ENCODE results near the gene PPT2. TPM values are rescaled to one million over a fixed set of nuclear protein-coding genes. Genes with fewer than 3 reads are reported as not detected.
"Not testable (repeated sequence)": the region's sequence is repeated elsewhere in the genome, so short reads cannot be mapped to it uniquely, and the experiment has no call there.

Gene PPT2
- polyA plus RNA-seq, 5 donors, result 24.9 to 37.8 (median 26.7) TPM

GRCh38 chr6:32203426-32204267, 49.7 kb downstream of the PPT2 start:
- no peak for DNase-seq

GRCh38 chr6:32204268-32204715, 50.4 kb downstream of the PPT2 start:
- DNase-seq, result no peak

GRCh38 chr6:32208996-32209395, 55.1 kb downstream of the PPT2 start:
- no peak for DNase-seq

GRCh38 chr6:32210191-32210601, 56.3 kb downstream of the PPT2 start:
- DNase-seq, result no peak

GRCh38 chr6:32211432-32211831, 57.5 kb downstream of the PPT2 start:
- DNase-seq, result not testable (repeated sequence)

GRCh38 chr6:32212076-32212760, 58.3 kb downstream of the PPT2 start:
- no peak for DNase-seq

Other genes starting within 250 kb of the PPT2 start
- 1 to 10 TPM; 3.6 to 7.4 (median 6.0) TPM for gene C2, start 226.4 kb upstream of the PPT2 start, polyA plus RNA-seq (ENCODE audit: insufficient read depth in 1 of 5, insufficient read length in 5 of 5, low replicate concordance in 1 of 5)
- gene CFB, start 208.0 kb upstream of the PPT2 start, polyA plus RNA-seq (ENCODE audit: insufficient read depth in 1 of 5, insufficient read length in 5 of 5, low replicate concordance in 1 of 5), result 1 to 10 TPM; 2.1 to 8.6 (median 4.3) TPM
- gene NELFE, start 195.2 kb upstream of the PPT2 start, polyA plus RNA-seq (ENCODE audit: insufficient read depth in 1 of 5, insufficient read length in 5 of 5, low replicate concordance in 1 of 5), result 10 to 100 TPM; 76.5 to 93.4 (median 81.9) TPM
- 10 to 100 TPM; 32.1 to 43.2 (median 41.7) TPM for gene SKIC2, start 195.0 kb upstream of the PPT2 start, polyA plus RNA-seq (ENCODE audit: insufficient read depth in 1 of 5, insufficient read length in 5 of 5, low replicate concordance in 1 of 5)
- gene DXO, start 182.0 kb upstream of the PPT2 start, polyA plus RNA-seq (ENCODE audit: insufficient read depth in 1 of 5, insufficient read length in 5 of 5, low replicate concordance in 1 of 5), result 10 to 100 TPM; 22.7 to 31.8 (median 27.5) TPM
- 10 to 100 TPM in 1 of 5 donors, 1 to 10 TPM in 4; 4.6 to 17.8 (median 7.6) TPM for gene C4A, start 172.1 kb upstream of the PPT2 start, polyA plus RNA-seq (ENCODE audit: insufficient read depth in 1 of 5, insufficient read length in 5 of 5, low replicate concordance in 1 of 5)
- gene C4B, start 139.3 kb upstream of the PPT2 start, polyA plus RNA-seq (ENCODE audit: insufficient read depth in 1 of 5, insufficient read length in 5 of 5, low replicate concordance in 1 of 5), result 10 to 100 TPM in 2 of 5 donors, 1 to 10 TPM in 3; 6.0 to 20.5 (median 8.7) TPM
- 1 to 10 TPM in 1 of 5 donors, under 1 TPM in 4; 0.26 to 1.2 (median 0.87) TPM for gene CYP21A2, start 115.7 kb upstream of the PPT2 start, polyA plus RNA-seq (ENCODE audit: insufficient read depth in 1 of 5, insufficient read length in 5 of 5, low replicate concordance in 1 of 5)
- gene TNXB, start 44.8 kb upstream of the PPT2 start, polyA plus RNA-seq (ENCODE audit: insufficient read depth in 1 of 5, insufficient read length in 5 of 5, low replicate concordance in 1 of 5), result 10 to 100 TPM in 4 of 5 donors, 1 to 10 TPM in 1; 9.0 to 24.8 (median 11.6) TPM
- 10 to 100 TPM; 88.5 to 98.9 (median 91.0) TPM for gene ATF6B, start 25.9 kb upstream of the PPT2 start, polyA plus RNA-seq (ENCODE audit: insufficient read depth in 1 of 5, insufficient read length in 5 of 5, low replicate concordance in 1 of 5)
- gene FKBPL, start 23.9 kb upstream of the PPT2 start, polyA plus RNA-seq (ENCODE audit: insufficient read depth in 1 of 5, insufficient read length in 5 of 5, low replicate concordance in 1 of 5), result 1 to 10 TPM; 6.1 to 8.5 (median 6.2) TPM
- gene PRRT1, start 2.2 kb upstream of the PPT2 start, polyA plus RNA-seq (ENCODE audit: insufficient read depth in 1 of 5, insufficient read length in 5 of 5, low replicate concordance in 1 of 5), result 1 to 10 TPM in 3 of 5 donors, under 1 TPM in 2; 0.79 to 2.2 (median 1.1) TPM
- 10 to 100 TPM; 23.6 to 33.7 (median 26.2) TPM for gene EGFL8, start 10.5 kb downstream of the PPT2 start, polyA plus RNA-seq (ENCODE audit: insufficient read depth in 1 of 5, insufficient read length in 5 of 5, low replicate concordance in 1 of 5)
- gene AGPAT1, start 21.9 kb downstream of the PPT2 start, polyA plus RNA-seq (ENCODE audit: insufficient read depth in 1 of 5, insufficient read length in 5 of 5, low replicate concordance in 1 of 5), result 10 to 100 TPM; 65.1 to 83.4 (median 71.7) TPM
- 10 to 100 TPM; 69.6 to 81.7 (median 75.8) TPM for gene RNF5, start 24.3 kb downstream of the PPT2 start, polyA plus RNA-seq (ENCODE audit: insufficient read depth in 1 of 5, insufficient read length in 5 of 5, low replicate concordance in 1 of 5)
- 100 to 1,000 TPM in 1 of 5 donors, 10 to 100 TPM in 4; 67.3 to 112 (median 80.4) TPM for gene AGER, start 30.1 kb downstream of the PPT2 start, polyA plus RNA-seq (ENCODE audit: insufficient read depth in 1 of 5, insufficient read length in 5 of 5, low replicate concordance in 1 of 5)
- 100 to 1,000 TPM; 158 to 182 (median 162) TPM for gene PBX2, start 36.1 kb downstream of the PPT2 start, polyA plus RNA-seq (ENCODE audit: insufficient read depth in 1 of 5, insufficient read length in 5 of 5, low replicate concordance in 1 of 5)
- 10 to 100 TPM; 16.1 to 20.8 (median 18.1) TPM for gene GPSM3, start 38.5 kb downstream of the PPT2 start, polyA plus RNA-seq (ENCODE audit: insufficient read depth in 1 of 5, insufficient read length in 5 of 5, low replicate concordance in 1 of 5)
- gene NOTCH4, start 69.9 kb downstream of the PPT2 start, polyA plus RNA-seq (ENCODE audit: insufficient read depth in 1 of 5, insufficient read length in 5 of 5, low replicate concordance in 1 of 5), result 10 to 100 TPM; 35.5 to 56.8 (median 46.9) TPM
- gene TSBP1, start 217.8 kb downstream of the PPT2 start, polyA plus RNA-seq (ENCODE audit: insufficient read depth in 1 of 5, insufficient read length in 5 of 5, low replicate concordance in 1 of 5), result under 1 TPM in 4 of 5 donors, not detected in 1; 0.15 to 0.49 (median 0.42) TPM

All from right lung (tissue), 5 donors.